HEK293 (cell line): ENCODE data around the gene B4GAT1.

ENCODE experiments used
- CTCF ChIP-seq: fragments of 450-650 bp; formaldehyde crosslinking; IDR thresholded peaks from 2 replicates; pipeline ENCODE4 v1.5.1; 2016; ENCODE audit warnings: missing biosample characterization, missing genetic modification characterization
- ELK4 ChIP-seq: IDR thresholded peaks from 2 replicates; pipeline ENCODE4 v1.6.1; 2011; ENCODE audit warnings: mild to moderate bottlenecking, low read depth, low read length, borderline replicate concordance
- HIC1 ChIP-seq: fragments of 450-650 bp; formaldehyde crosslinking; IDR thresholded peaks from 2 replicates; pipeline ENCODE4 v1.5.1; 2016; ENCODE audit warnings: missing biosample characterization, missing genetic modification characterization
- HOXA7 ChIP-seq: sonication (generic); formaldehyde crosslinking; IDR thresholded peaks from 2 replicates; pipeline ENCODE4 v1.8.1; 2022; ENCODE audit warnings: missing genetic modification reagents, borderline replicate concordance
- KLF1 ChIP-seq: fragments of 450-650 bp; formaldehyde crosslinking; IDR thresholded peaks from 2 replicates; pipeline ENCODE4 v1.5.1; 2016; ENCODE audit warnings: missing biosample characterization, missing genetic modification characterization
- ZIC2 ChIP-seq: fragments of 450-650 bp; formaldehyde crosslinking; IDR thresholded peaks from 2 replicates; pipeline ENCODE4 v1.5.1; 2016; ENCODE audit warnings: missing biosample characterization, missing genetic modification characterization
- ZNF341 ChIP-seq: fragments of 450-650 bp; formaldehyde crosslinking; IDR thresholded peaks from 2 replicates; pipeline ENCODE4; 2016; ENCODE audit warnings: low read depth, missing biosample characterization, missing genetic modification characterization
- ZNF398 ChIP-seq: fragments of 450-650 bp; formaldehyde crosslinking; IDR thresholded peaks from 2 replicates; pipeline ENCODE4 v1.5.1; 2017; ENCODE audit warnings: missing biosample characterization, missing genetic modification characterization
- TF ChIP-seq, protein P1 (sequence below): fragments of 450-650 bp; formaldehyde crosslinking; IDR thresholded peaks from 2 replicates; pipeline ENCODE4 v1.5.1; 2016; ENCODE audit warnings: missing biosample characterization, missing genetic modification characterization

- TF ChIP-seq ZNF398 (tag by site-specific recombination) (no peak), ELK4 (no peak), CTCF (tag by site-specific recombination) (no peak), HIC1 (no peak), KLF1 (tag by site-specific recombination) (no peak), ZIC2 (tag by site-specific recombination) (no peak), ZNF341 (tag by site-specific recombination) (no peak), HOXA7 (CRISPR knock-in tag) (no peak)
- TF ChIP-seq, protein P1, sequence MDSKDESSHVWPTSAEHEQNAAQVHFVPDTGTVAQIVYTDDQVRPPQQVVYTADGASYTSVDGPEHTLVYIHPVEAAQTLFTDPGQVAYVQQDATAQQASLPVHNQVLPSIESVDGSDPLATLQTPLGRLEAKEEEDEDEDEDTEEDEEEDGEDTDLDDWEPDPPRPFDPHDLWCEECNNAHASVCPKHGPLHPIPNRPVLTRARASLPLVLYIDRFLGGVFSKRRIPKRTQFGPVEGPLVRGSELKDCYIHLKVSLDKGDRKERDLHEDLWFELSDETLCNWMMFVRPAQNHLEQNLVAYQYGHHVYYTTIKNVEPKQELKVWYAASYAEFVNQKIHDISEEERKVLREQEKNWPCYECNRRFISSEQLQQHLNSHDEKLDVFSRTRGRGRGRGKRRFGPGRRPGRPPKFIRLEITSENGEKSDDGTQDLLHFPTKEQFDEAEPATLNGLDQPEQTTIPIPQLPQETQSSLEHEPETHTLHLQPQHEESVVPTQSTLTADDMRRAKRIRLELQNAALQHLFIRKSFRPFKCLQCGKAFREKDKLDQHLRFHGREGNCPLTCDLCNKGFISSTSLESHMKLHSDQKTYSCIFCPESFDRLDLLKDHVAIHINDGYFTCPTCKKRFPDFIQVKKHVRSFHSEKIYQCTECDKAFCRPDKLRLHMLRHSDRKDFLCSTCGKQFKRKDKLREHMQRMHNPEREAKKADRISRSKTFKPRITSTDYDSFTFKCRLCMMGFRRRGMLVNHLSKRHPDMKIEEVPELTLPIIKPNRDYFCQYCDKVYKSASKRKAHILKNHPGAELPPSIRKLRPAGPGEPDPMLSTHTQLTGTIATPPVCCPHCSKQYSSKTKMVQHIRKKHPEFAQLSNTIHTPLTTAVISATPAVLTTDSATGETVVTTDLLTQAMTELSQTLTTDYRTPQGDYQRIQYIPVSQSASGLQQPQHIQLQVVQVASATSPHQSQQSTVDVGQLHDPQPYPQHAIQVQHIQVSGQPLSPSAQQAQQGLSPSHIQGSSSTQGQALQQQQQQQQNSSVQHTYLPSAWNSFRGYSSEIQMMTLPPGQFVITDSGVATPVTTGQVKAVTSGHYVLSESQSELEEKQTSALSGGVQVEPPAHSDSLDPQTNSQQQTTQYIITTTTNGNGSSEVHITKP = no peak
Observed at GRCh38 chr11:66321606-66322005, 25.8 kb downstream of the B4GAT1 start.
